Naive B cell (primary cell): ENCODE measurements around the gene ZNF580. TPM values are rescaled to one million over a fixed set of nuclear protein-coding genes. Genes with fewer than 3 reads are reported as not detected.
A peak's percentile ranks its signal among the peaks of the same experiment; 100 is the strongest.

Experiments
- ATAC-seq, 2 donors: fragments of 150-1000 bp; cut with Tn5 transposase; 2 replicates each; pipeline ENCODE4 v1.10.0; 2021; ENCODE audit warnings: low read depth in 2 of 2, mild to moderate bottlenecking in 2 of 2, moderate library complexity in 2 of 2
- DNase-seq: peaks from one replicate; pipeline ENCODE4 v3.0.0; 2022
- H3K27ac Mint-ChIP-seq, 6 donors: one replicate each; pipeline ENCODE4 v1.8.0; 2020 to 2022; ENCODE audit warnings: mild to moderate bottlenecking in 6 of 6, mixed read lengths in 6 of 6, moderate library complexity in 5 of 6, inconsistent platforms in 2 of 6
- H3K27me3 Mint-ChIP-seq, 3 donors: one replicate each; pipeline ENCODE4 v1.8.0; 2021 to 2022; ENCODE audit warnings: mixed read lengths in 3 of 3, mild to moderate bottlenecking in 1 of 3
- H3K36me3 Mint-ChIP-seq, 2 donors: one replicate each; pipeline ENCODE4 v1.8.0; 2020 to 2022; ENCODE audit warnings: mixed read lengths in 2 of 2, inconsistent platforms in 1 of 2, mild to moderate bottlenecking in 1 of 2
- H3K4me1 Mint-ChIP-seq, 3 donors: one replicate each; pipeline ENCODE4 v1.8.0; 2020 to 2022; ENCODE audit warnings: mixed read lengths in 3 of 3, inconsistent platforms in 1 of 3, mild to moderate bottlenecking in 1 of 3, moderate library complexity in 1 of 3
- H3K4me3 Mint-ChIP-seq, 8 donors: one replicate each; pipeline ENCODE4 v1.8.0; 2020 to 2022; ENCODE audit warnings: mild to moderate bottlenecking in 8 of 8, mixed read lengths in 8 of 8, moderate library complexity in 8 of 8, inconsistent platforms in 2 of 8
- H3K9me3 Mint-ChIP-seq, 7 donors: one replicate each; pipeline ENCODE4 v1.8.0; 2020 to 2022; ENCODE audit warnings: mixed read lengths in 7 of 7, mild to moderate bottlenecking in 5 of 7, inconsistent platforms in 2 of 7, moderate library complexity in 1 of 7
- polyA plus RNA-seq, 6 donors: library from polyadenylated mRNA; unstranded; fragments of 300-500 nt; fragmentation: Illumina TruSeq; gene quantifications; one replicate each; pipeline ENCODE4 v1.2.3, GENCODE V29; 2021; ENCODE audit warnings: low read depth in 6 of 6

ZNF580 gene
- polyA plus RNA-seq, 6 donors from 2014 or later, result 28.4 to 54.2 (median 31.5) TPM

DNA sequence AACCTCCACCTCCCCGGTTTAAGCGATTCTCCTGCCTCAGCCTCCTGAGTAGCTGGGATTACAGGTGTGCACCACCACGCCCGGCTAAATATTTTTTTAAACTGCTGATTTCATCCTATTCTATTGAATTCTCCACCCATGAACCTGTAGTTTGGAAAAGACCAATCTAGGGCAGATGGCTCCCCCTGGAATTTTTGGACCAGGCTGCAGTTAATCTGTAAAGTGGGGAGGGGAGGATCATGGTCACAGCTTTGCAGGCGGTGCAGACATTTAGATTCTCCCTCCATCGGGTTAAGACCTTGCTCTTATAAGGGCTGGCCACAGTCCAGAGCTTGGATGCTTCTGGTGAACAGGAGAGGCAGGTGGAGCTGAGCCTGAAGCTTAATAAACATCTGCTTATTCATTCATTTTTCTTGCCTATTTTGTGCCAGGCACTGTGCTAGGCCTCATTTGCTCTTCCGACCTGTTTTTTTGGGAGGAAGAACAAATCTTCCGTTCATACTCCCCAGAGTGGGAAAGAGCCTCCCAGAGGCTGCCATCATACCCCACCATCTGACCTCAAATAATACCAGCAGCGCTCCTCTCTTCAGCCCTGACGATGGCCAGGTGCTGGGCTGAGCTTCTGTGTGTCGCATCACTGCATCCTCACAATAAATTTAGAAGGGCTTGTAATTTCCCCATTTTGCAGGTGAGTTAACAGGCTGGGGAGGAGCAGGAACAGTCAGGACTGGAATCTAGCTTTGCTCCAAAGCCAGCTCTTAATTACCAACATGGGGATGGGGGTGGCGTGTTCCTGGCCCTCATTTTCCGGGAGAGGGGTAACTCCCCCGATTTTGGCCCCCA, 6.3 kb downstream of the ZNF580 start:
- no peaks in the 10 kb centered on the region for H3K9me3 Mint-ChIP-seq
- H3K4me3 Mint-ChIP-seq, result peak overlapping the region; percentile 91 to 98 (median 97)
- H3K36me3 Mint-ChIP-seq, result peaks cover 0 to 5% of the 10 kb centered on the region in 2 donors
- ATAC-seq (peak; percentile 63 to 67), DNase-seq (peak; percentile 71)
- H3K27ac Mint-ChIP-seq, result peak overlapping the region; percentile 85 to 98 (median 92)
- H3K4me1 Mint-ChIP-seq, result peaks cover 50 to 74% (median 61%) of the 10 kb centered on the region in 3 donors
- no peaks in the 10 kb centered on the region for H3K27me3 Mint-ChIP-seq

- peak; percentile 67 for DNase-seq
- no peaks in the 10 kb centered on the region for H3K9me3 Mint-ChIP-seq
- peaks cover 0 to 5% of the 10 kb centered on the region in 2 donors for H3K36me3 Mint-ChIP-seq
- no peaks in the 10 kb centered on the region for H3K27me3 Mint-ChIP-seq
- H3K27ac Mint-ChIP-seq, result peak within 1 kb of the TSS; percentile 87 to 98 (median 94)
- peaks cover 49 to 71% (median 59%) of the 10 kb centered on the region in 3 donors for H3K4me1 Mint-ChIP-seq
- peak within 1 kb of the TSS; percentile 91 to 98 (median 97) for H3K4me3 Mint-ChIP-seq
- ATAC-seq, result peak; percentile 41 to 49
These were observed 7.2 kb downstream of the ZNF580 start, which contains the start of gene CCDC106 for GRCh38 chr19:55647732-55648584. TSS of gene CCDC106 (plus strand) at chr19:55648212. CDS start at chr19:55649047, 835 bp downstream.

DNA sequence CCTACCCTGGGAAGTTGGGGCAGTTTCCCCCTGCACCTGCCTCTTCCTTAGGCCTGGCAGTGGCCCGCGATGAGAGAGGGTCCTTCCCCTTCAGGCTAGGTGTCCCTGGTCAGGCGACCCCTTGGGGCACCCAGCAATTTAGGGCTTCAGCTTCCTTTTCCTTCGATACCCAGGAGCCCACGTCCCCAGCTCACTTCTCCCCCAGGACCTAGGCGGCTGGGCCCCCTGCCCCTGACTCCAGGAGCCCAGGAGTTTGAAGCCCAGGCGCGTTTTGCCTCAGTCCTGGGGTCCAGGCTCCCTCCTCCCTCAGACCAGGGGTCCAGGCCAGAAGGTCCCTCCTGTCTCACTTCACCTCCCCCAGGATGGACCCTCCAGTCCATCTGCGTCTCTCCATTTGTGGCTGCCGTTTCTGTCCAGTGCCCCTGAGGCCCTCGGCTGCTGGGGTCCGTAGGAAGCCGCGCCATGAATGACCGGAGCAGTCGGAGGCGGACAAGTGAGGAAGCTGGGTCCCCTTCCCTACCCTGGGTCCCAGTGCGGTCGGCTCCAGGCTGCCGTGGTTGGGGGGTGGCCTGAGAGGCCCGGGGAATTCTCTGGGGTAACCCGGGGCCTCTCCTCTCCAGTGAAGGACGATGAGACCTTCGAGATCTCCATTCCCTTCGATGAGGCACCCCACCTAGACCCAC, 7.9 kb downstream of the ZNF580 start:
- Mint-ChIP-seq H3K27ac (peak overlapping the region in 5 of 6 donors; percentile 77 to 93 (median 87)), H3K27me3 (no peaks in the 10 kb centered on the region), H3K36me3 (peaks cover 0 to 5% of the 10 kb centered on the region in 2 donors), H3K4me1 (peaks cover 43 to 63% (median 59%) of the 10 kb centered on the region in 3 donors), H3K9me3 (no peaks in the 10 kb centered on the region), H3K4me3 (peak overlapping the region; percentile 81 to 98 (median 91))
- no peak for ATAC-seq
- DNase-seq, result no peak

GRCh38 chr19:55649268-55650125, 8.7 kb downstream of the ZNF580 start:
- peaks cover 0 to 5% of the 10 kb centered on the region in 2 donors for H3K36me3 Mint-ChIP-seq
- H3K4me3 Mint-ChIP-seq, result peak overlapping the region; percentile 81 to 98 (median 91)
- H3K9me3 Mint-ChIP-seq, result no peaks in the 10 kb centered on the region
- peaks cover 35 to 56% (median 53%) of the 10 kb centered on the region in 3 donors for H3K4me1 Mint-ChIP-seq
- peak overlapping the region in 5 of 6 donors; percentile 77 to 93 (median 82) for H3K27ac Mint-ChIP-seq
- no peak for DNase-seq
- ATAC-seq, result no peak
- no peaks in the 10 kb centered on the region for H3K27me3 Mint-ChIP-seq

- ATAC-seq, result no peak
- Mint-ChIP-seq H3K36me3 (peaks cover 0 to 5% of the 10 kb centered on the region in 2 donors), H3K4me1 (peaks cover 33 to 52% (median 51%) of the 10 kb centered on the region in 3 donors), H3K27ac (peak overlapping the region in 4 of 6 donors; percentile 59 to 94 (median 80)), H3K4me3 (peak overlapping the region; percentile 43 to 92 (median 74)), H3K27me3 (no peaks in the 10 kb centered on the region), H3K9me3 (no peaks in the 10 kb centered on the region)
- DNase-seq, result no peak
These were observed 9.3 kb downstream of the ZNF580 start for GRCh38 chr19:55650126-55650557.

GRCh38 chr19:55650602-55651230, 9.9 kb downstream of the ZNF580 start:
- Mint-ChIP-seq H3K4me3 (peak overlapping the region; percentile 38 to 92 (median 74)), H3K9me3 (no peaks in the 10 kb centered on the region), H3K36me3 (peaks cover 0 to 5% of the 10 kb centered on the region in 2 donors), H3K4me1 (peaks cover 37 to 49% (median 49%) of the 10 kb centered on the region in 3 donors), H3K27ac (peak overlapping the region in 4 of 6 donors; percentile 67 to 94 (median 90)), H3K27me3 (no peaks in the 10 kb centered on the region)
- ATAC-seq, result no peak
- DNase-seq, result no peak

DNA sequence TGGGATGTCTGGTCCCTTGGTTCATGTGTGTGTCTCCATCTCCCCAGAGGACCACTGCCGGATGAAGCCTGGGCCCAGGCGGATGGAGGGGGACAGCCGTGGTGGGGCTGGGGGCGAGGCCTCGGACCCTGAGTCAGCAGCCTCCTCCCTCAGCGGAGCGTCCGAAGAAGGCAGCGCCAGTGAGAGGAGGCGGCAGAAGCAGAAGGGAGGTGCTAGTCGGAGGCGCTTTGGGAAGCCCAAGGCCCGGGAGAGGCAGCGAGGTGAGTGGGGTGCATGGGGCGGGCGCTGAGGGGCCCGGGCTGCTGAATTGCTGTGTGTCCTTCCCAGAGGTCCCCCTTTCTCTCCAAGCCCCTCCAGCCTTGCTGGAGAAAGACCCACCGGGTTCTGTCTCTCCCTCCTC, 10.4 kb downstream of the ZNF580 start:
- H3K4me1 Mint-ChIP-seq, result peaks cover 42 to 54% (median 52%) of the 10 kb centered on the region in 3 donors
- H3K27me3 Mint-ChIP-seq, result no peaks in the 10 kb centered on the region
- H3K27ac Mint-ChIP-seq, result peak overlapping the region in 1 of 6 donors; percentile 93
- no peaks in the 10 kb centered on the region for H3K9me3 Mint-ChIP-seq
- H3K4me3 Mint-ChIP-seq, result peak overlapping the region in 2 of 8 donors; percentile 91 to 92
- ATAC-seq (no peak), DNase-seq (no peak)
- H3K36me3 Mint-ChIP-seq, result peaks cover 0 to 5% of the 10 kb centered on the region in 2 donors

DNA sequence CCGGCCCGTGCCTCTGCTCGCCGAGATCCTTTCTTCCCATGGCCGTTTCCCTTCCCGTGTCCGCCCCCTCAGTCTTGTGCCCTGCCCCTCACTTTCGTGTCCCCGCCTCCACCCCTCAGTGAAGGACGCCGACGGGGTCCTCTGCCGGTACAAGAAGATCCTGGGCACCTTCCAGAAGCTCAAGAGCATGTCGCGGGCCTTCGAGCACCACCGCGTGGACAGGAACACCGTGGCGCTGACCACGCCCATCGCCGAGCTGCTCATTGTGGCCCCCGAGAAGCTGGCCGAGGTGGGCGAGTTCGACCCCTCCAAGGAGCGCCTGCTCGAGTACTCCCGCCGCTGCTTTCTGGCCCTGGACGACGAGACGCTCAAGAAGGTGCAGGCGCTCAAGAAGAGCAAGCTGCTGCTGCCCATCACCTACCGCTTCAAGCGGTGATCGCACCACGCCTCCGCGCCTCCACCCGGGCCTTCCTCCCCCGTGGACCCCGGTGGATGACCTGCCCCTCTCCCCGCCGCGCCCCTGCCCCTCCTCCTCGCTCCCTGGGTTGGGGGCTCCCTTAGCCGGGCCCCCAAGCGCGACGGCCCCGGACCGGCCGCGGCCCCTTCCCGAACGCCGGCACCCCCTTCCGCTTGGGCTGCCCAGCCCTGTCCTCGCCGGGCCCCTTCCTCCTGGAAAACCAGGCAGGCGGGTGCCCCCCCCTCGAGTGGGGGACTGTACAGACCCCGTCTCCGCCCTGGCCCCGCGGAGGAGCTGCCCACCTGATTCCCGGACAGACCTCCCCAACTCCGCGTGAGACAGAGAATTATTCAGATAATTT, 11.7 kb downstream of the ZNF580 start:
- ATAC-seq (no peak), DNase-seq (no peak)
- Mint-ChIP-seq H3K4me1 (peaks cover 42 to 55% (median 55%) of the 10 kb centered on the region in 3 donors), H3K9me3 (no peaks in the 10 kb centered on the region), H3K27ac (peak overlapping the region in 4 of 6 donors; percentile 72 to 99 (median 91)), H3K4me3 (peak overlapping the region in 4 of 8 donors; percentile 20 to 60 (median 42)), H3K27me3 (no peaks in the 10 kb centered on the region), H3K36me3 (peaks cover 0 to 5% of the 10 kb centered on the region in 2 donors)

- Mint-ChIP-seq H3K27me3 (no peaks in the 10 kb centered on the region), H3K4me3 (peak overlapping the region; percentile 91 to 99 (median 96)), H3K4me1 (peaks cover 44 to 57% (median 56%) of the 10 kb centered on the region in 3 donors), H3K36me3 (peaks cover 0 to 5% of the 10 kb centered on the region in 2 donors), H3K9me3 (no peaks in the 10 kb centered on the region), H3K27ac (peak overlapping the region; percentile 96 to 99 (median 99))
- ATAC-seq (peak; percentile 47 to 49), DNase-seq (peak; percentile 98)
These were observed 13.0 kb downstream of the ZNF580 start for GRCh38 chr19:55653651-55654322.

GRCh38 chr19:55654323-55654867, 13.6 kb downstream of the ZNF580 start:
- peaks cover 43 to 56% (median 54%) of the 10 kb centered on the region in 3 donors for H3K4me1 Mint-ChIP-seq

More at GRCh38 chr19:55654323-55654867, 13.6 kb downstream of the ZNF580 start:
- ATAC-seq, result peak; percentile 68 to 70
- Mint-ChIP-seq H3K4me3 (peak overlapping the region; percentile 91 to 99 (median 96)), H3K36me3 (peaks cover 0 to 8% of the 10 kb centered on the region in 2 donors), H3K27ac (peak overlapping the region; percentile 96 to 99 (median 99)), H3K27me3 (no peaks in the 10 kb centered on the region), H3K9me3 (no peaks in the 10 kb centered on the region)
- DNase-seq, result peak; percentile 99
